Measurements from ENCODE around the gene COL4A2.
"Not testable (repeated sequence)": the region's sequence is repeated elsewhere in the genome, so short reads cannot be mapped to it uniquely, and the experiment has no call there.

The COL4A2 gene

GRCh38 chr13:110450941-110451730 is 144.1 kb downstream of the COL4A2 start:
- no peak overlapping the region for H3K4me3 ChIP-seq (replicated peaks; ENCODE audit: low read depth, low read length)
- no peak for DNase-seq (ENCODE audit: extremely low read depth, low read depth)
- no peak for TF ChIP-seq CTCF (IDR thresholded peaks at IDR 0.05; ENCODE audit: low read depth, low read length, missing control alignments)

GRCh38 chr13:110453091-110453490 is 146.0 kb downstream of the COL4A2 start:
- not testable (repeated sequence) for DNase-seq (ENCODE audit: extremely low read depth, low read depth); H3K4me3 ChIP-seq (replicated peaks; ENCODE audit: low read depth, low read length)

- no peak for TF ChIP-seq CTCF (IDR thresholded peaks at IDR 0.05; ENCODE audit: low read depth, low read length, missing control alignments)
- no peak for DNase-seq (ENCODE audit: extremely low read depth, low read depth)
- no peak overlapping the region for H3K4me3 ChIP-seq (replicated peaks; ENCODE audit: low read depth, low read length)
These were observed 146.7 kb downstream of the COL4A2 start for GRCh38 chr13:110453797-110454196.

GRCh38 chr13:110454227-110454859 is 147.3 kb downstream of the COL4A2 start:
- DNase-seq (ENCODE audit: extremely low read depth, low read depth) = no peak
- no peak overlapping the region for H3K4me3 ChIP-seq (replicated peaks; ENCODE audit: low read depth, low read length)
- no peak for TF ChIP-seq CTCF (IDR thresholded peaks at IDR 0.05; ENCODE audit: low read depth, low read length, missing control alignments)

- TF ChIP-seq CTCF (IDR thresholded peaks at IDR 0.05; ENCODE audit: low read depth, low read length, missing control alignments) = no peak
- no peak for DNase-seq (ENCODE audit: extremely low read depth, low read depth)
- H3K4me3 ChIP-seq (replicated peaks; ENCODE audit: low read depth, low read length) = no peak overlapping the region
These were observed 147.9 kb downstream of the COL4A2 start for GRCh38 chr13:110454956-110455355.

GRCh38 chr13:110455444-110455843 is 148.4 kb downstream of the COL4A2 start:
- no peak overlapping the region for H3K4me3 ChIP-seq (replicated peaks; ENCODE audit: low read depth, low read length)
- no peak for DNase-seq (ENCODE audit: extremely low read depth, low read depth)
- TF ChIP-seq CTCF (IDR thresholded peaks at IDR 0.05; ENCODE audit: low read depth, low read length, missing control alignments) = no peak

GRCh38 chr13:110455941-110456340 is 148.9 kb downstream of the COL4A2 start:
- peak; percentile 75 for TF ChIP-seq CTCF (IDR thresholded peaks at IDR 0.05; ENCODE audit: low read depth, low read length, missing control alignments)
- no peak overlapping the region for H3K4me3 ChIP-seq (replicated peaks; ENCODE audit: low read depth, low read length)
- DNase-seq (ENCODE audit: extremely low read depth, low read depth) = no peak
